Measurements from ENCODE around the gene SPON1.

The SPON1 gene

GRCh38 chr11:13965337-13965736, 2.8 kb downstream of the SPON1 start:
- no peak for DNase-seq (ENCODE audit: extremely low read depth, insufficient read length)
- H3K4me3 ChIP-seq (replicated peaks; ENCODE audit: low read depth, low read length), result no peak overlapping the region
- no peaks in the 10 kb centered on the region for H3K36me3 ChIP-seq (ENCODE audit: control insufficient read depth, insufficient read depth, low read length)
- H3K27me3 ChIP-seq (replicated peaks; ENCODE audit: control insufficient read depth, insufficient read depth, low read length), result peaks cover 5% of the 10 kb centered on the region
- TF ChIP-seq CTCF (IDR thresholded peaks at IDR 0.05; ENCODE audit: insufficient read depth, low read length, poor library complexity, severe bottlenecking), result no peak

GRCh38 chr11:13966013-13966412, 3.5 kb downstream of the SPON1 start:
- Histone ChIP-seq H3K27me3 (replicated peaks; ENCODE audit: control insufficient read depth, insufficient read depth, low read length) (peaks cover 5% of the 10 kb centered on the region), H3K4me3 (replicated peaks; ENCODE audit: low read depth, low read length) (no peak overlapping the region), H3K36me3 (ENCODE audit: control insufficient read depth, insufficient read depth, low read length) (no peaks in the 10 kb centered on the region)
- no peak for TF ChIP-seq CTCF (IDR thresholded peaks at IDR 0.05; ENCODE audit: insufficient read depth, low read length, poor library complexity, severe bottlenecking)
- DNase-seq (ENCODE audit: extremely low read depth, insufficient read length), result no peak

GRCh38 chr11:13966486-13966885, 4.0 kb downstream of the SPON1 start:
- Histone ChIP-seq H3K27me3 (replicated peaks; ENCODE audit: control insufficient read depth, insufficient read depth, low read length) (peaks cover 5% of the 10 kb centered on the region), H3K36me3 (ENCODE audit: control insufficient read depth, insufficient read depth, low read length) (no peaks in the 10 kb centered on the region), H3K4me3 (replicated peaks; ENCODE audit: low read depth, low read length) (no peak overlapping the region)
- no peak for TF ChIP-seq CTCF (IDR thresholded peaks at IDR 0.05; ENCODE audit: insufficient read depth, low read length, poor library complexity, severe bottlenecking)
- no peak for DNase-seq (ENCODE audit: extremely low read depth, insufficient read length)

GRCh38 chr11:13970986-13971385, 8.5 kb downstream of the SPON1 start:
- no peak for DNase-seq (ENCODE audit: extremely low read depth, insufficient read length)
- Histone ChIP-seq H3K36me3 (ENCODE audit: control insufficient read depth, insufficient read depth, low read length) (no peaks in the 10 kb centered on the region), H3K4me3 (replicated peaks; ENCODE audit: low read depth, low read length) (no peak overlapping the region), H3K27me3 (replicated peaks; ENCODE audit: control insufficient read depth, insufficient read depth, low read length) (peaks cover 2% of the 10 kb centered on the region)
- peak; percentile 44 for TF ChIP-seq CTCF (IDR thresholded peaks at IDR 0.05; ENCODE audit: insufficient read depth, low read length, poor library complexity, severe bottlenecking)

- no peak for DNase-seq (ENCODE audit: extremely low read depth, insufficient read length)
- Histone ChIP-seq H3K36me3 (ENCODE audit: control insufficient read depth, insufficient read depth, low read length) (no peaks in the 10 kb centered on the region), H3K27me3 (replicated peaks; ENCODE audit: control insufficient read depth, insufficient read depth, low read length) (0 out of 2 replicates have a peak, but pooled peaks cover 2% of the 10 kb centered on the region), H3K4me3 (replicated peaks; ENCODE audit: low read depth, low read length) (no peak overlapping the region)
- no peak for TF ChIP-seq CTCF (IDR thresholded peaks at IDR 0.05; ENCODE audit: insufficient read depth, low read length, poor library complexity, severe bottlenecking)
Observed at GRCh38 chr11:13972043-13972910, 9.8 kb downstream of the SPON1 start.

Measured in GM06990 (cell line).